HG02588 (cell line): ENCODE measurements around the gene USB1.

Experiments used
- ATAC-seq: cut with Tn5 transposase; IDR thresholded peaks from one replicate; pipeline ENCODE4 v1.9.1; 2021; ENCODE audit warnings: mild to moderate bottlenecking, moderate library complexity; ENCODE audit not compliant: unreplicated experiment

USB1 gene

DNA sequence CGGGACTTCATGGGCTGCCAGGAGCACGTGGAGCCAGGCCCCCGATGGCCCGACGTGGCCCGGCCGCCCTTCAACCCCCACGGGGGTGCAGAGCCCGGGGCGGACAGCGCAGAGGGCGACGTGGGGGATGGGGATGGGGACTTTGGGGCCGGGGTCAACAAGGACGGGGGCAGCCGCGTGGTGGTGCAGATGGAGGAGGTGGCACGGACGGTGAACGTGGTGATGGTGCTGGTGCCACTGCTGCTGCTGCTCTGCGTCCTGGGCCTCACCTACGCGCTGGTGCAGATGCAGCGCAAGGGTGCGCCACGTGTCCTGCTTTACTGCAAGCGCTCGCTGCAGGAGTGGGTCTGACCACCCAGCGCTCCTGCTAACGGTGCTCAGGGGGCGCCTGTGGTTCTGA lies 43.9 kb downstream of the USB1 start:
- ATAC-seq, result no peak

DNA sequence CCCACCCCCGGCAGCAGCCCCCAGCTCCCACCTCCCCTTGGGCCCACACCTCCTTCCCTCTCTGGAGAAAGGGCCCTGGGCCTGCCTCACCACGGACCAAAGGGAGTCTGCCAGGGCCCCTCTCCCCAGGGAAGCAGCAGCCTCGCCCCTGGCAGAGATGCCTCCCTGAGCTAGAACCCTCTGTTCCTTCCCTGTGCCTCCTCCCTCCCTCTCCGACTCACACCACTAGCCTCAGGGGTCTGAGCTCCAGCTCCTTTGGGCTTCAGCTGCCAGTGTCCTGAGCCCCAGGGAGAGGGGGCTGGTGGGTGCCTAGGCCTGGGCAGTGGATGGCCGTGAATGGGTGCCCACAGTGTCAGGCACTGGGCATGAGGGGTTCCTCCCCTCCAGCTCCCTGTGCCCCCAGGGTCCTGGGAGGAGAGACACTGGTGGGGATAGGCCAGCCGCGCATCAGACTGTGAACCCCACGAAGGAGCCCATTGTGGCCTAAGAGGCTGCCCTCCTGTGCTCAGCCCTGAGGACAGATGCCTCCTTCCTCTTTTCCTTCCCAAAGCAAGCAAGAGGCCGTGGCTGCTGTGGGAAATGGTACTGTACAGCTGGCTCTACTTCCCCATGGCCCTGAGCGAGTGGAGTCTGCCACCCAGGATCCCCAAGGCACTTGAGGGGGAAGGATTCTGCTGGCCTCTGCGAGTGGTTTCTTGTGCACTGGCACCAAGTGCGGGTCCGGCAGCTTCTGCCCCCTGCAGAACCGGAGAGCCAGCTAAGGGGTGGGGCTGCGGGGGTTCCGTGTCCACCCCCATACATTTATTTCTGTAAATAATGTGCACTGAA lies 45.1 kb downstream of the USB1 start:
- ATAC-seq, result no peak

DNA sequence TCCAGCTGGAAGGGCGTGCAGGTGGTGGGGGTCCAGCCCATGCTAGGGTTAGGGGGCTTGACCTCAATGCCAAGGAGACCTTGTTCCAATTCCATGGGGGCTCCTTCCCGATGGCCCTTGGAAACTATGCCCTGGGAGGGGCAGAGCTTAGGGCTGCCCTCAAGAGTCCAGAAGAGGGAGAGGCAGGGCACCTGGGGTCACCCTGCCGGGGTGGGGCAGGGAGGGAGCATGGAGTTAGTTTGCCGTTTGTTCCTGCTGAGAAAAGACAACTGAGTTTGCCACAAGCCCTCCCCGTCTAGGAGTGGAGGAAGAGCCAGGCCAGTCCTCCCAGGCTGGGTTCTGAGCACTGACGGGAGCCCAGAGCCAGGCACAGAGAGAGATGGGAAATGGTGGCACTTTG lies 45.7 kb downstream of the USB1 start:
- no peak for ATAC-seq

DNA sequence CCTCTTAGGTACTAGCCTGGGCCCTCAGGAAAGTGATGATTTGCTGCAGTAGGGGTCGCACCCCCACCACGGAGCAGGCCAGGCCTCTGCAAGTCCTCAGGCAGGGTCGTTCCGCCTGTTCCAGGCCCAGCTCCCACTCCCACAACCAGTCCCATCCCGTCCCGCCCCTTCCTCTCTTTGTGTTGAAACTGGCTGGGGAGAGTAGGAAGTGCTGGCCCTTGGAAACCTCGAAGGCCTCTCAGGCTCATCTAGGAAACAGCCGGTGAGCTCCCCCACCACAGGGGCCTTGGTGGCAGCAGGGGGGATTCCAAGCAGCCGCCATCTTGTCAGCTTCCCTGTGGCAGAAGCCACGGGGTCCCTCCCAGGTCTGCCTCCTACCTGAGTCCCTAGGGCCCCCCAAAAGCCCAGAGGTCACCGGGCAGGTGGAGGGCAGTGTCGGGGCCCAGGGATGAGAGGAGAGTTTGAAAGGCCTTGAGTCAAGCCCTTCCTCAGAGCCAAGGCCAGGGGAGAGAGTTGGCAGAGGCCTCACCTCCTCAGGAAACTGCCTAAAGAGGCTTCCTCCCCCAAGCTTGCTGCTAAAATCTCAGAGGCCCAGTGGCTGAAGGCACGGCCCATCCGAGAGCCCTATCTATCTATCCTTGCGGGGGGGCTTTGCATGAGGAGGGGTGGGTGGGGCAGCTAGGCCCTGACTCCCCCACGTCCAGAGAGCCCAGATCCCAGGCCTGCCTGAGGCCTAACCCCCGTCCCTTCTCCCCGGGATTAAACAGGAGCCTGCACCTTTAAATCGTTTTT lies 46.5 kb downstream of the USB1 start:
- no peak for ATAC-seq

DNA sequence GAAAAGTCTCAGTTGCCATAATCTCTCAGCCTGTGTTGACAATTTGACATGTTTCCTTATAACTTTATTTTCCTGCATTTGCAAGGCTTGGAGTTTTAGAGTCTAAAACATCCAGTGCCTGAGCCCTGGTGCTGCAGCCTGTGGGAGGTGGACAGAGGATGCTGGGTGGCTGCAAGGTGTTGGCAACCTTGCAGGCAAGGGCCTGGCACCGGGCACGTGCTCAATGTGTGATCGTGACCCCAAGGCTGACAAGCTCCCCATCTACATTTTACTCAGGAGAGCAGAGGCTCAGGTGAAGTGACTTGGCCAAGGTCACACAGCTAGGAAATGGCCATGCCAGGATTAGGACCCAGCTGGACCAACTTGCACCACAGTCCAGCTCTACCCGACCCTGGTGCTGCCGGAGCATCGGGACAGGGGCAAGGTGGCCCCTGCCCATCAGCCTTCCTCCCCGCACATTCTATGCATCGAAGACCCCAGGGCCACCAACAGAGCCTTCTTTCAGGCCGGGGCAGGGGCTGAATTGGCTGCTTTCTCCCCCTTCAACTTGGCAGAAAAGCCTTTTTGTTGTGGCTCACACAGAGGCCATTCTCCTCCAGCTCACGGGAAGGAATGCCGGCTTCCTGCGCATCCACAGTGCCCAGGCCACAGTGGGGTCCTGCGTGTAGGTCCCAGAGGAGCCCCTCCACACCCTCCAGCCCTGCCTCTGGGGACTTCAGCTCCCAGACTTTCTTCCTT lies 47.5 kb downstream of the USB1 start:
- ATAC-seq, result no peak

DNA sequence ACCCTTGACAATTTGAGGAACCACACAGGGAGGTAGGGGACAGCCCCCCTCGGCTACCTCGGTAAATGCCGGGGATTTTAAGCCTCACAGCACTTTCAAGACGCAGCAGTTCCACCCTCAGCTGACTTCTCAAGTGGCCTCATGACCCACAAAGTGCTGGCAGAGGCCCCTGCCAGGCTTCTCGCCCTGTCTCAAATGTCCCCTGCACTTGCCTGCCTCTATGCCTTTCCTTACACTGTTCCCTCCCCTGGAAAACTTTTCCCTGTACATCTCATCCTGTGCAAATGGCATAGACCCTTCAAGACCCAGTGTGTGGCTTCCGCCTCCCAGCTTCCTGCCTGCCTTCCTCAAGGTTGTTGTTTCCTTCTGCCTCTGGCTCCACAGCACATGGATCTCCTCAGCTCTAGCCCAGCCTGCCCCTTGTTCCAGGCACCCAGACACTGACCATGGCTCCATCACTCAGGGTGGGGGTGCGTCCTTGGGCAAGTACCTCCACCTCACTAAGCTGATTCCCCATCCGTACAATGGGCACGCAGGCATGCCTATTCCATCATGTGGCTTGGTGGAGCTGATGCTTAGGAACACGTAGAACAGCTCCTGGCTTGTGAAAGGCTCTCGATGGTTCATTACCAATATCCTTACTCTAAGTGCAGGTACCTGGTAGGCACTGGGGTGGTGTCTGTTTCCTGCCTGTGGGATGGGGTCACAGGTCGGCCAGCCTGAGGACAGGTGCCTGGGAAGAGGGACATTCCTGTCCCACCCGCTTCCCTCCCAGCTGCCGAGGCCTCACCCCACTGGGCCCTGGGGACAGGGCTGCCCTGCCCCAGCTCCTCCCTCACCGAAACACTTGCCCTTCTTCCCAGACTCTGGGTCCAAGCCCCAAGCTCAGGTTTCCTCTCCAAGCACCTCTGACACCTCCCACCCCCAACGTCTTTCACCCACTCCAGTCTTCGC lies 48.3 kb downstream of the USB1 start:
- no peak for ATAC-seq

DNA sequence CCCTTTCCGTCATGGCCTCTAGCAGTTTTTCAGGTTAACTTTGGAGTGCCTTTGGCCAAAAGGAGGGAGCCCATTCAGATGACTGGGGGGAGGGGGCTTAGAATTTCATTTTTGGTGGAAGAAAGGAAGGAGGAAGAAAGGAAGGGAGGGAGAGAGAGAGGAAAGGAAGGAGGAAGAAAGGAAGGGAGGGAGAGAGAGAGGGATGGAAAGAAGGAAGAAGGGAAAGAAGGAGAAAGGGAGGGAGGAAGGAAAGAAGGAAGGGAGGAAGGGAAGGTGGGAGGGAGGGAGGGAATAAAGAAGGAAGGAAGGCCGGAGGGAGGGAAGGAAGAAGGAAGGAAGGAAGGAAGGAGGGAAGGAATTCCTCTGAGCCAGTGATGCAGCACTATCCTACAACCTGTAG lies 50.1 kb downstream of the USB1 start:
- ATAC-seq, result no peak

DNA sequence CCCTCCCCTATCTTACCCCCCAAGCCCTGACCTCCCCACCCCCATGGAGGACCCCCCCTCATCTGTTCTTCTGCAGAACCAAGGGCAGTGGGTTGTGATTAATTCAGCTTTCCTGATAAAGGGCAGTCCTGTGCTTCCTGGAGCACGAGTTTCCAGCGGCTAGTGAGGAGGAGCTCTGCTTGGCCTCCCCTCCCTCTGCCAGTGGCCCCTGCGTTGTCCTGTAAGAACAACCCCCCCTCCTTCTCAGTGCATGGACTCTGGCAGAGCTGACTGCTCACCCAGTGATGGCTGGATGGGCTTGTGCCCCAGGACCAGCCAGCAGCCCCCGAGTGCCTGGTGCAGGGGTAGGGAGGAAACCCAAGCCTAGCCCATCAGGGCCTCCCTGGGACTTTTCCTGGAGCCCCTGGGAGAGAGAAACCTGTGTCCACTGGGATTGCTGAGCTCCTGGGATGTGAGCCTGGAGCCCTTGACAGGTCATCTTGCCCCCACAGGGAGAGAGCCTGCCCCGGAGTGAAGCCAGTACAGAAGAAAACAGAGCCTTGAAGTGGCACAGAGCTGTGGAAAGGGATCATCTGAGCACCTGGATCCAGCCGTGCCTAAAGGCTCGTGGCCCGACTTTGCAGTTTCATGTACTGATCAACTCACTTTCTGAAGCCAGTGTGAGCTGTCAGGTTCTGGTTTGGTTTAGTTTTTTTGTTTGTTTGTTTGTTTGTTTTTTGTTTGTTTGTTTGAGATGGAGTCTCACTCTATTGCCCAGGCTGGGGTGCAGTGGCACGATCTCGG lies 50.8 kb downstream of the USB1 start:
- no peak for ATAC-seq

DNA sequence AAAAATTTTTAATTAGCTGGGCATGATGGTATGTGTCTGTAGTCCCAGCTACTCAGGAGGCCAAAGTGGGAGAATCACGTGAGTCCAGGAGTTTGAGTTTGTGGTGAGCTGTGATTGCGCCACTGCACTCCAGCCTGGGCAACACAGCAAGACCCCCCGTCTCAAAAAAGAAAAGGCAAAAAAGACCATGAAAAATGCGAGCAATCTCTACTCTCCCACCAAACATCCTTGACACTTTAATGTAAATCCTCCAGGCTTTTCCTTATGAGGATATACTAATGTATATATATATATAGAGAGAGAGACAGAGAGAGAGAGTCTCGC lies 52.4 kb downstream of the USB1 start:
- ATAC-seq, result no peak

DNA sequence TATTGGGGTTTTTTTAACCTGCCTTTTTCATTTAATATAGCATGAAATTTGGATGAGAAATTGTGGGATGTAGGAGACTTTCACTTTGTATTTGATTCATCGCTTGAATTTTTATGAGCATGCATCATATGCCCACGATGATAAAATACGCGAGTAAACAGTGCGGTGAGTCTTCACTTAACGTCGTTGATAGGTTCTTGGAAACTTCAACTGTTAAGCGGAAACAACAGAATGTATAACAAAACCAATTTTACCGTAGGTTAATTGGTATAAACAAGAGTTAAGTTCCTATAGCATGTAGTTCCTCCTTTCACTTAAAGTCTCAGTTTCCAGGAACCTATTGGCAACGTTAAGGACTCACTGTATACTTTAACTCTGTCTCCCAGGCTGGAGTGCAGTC lies 53.1 kb downstream of the USB1 start:
- ATAC-seq, result no peak

DNA sequence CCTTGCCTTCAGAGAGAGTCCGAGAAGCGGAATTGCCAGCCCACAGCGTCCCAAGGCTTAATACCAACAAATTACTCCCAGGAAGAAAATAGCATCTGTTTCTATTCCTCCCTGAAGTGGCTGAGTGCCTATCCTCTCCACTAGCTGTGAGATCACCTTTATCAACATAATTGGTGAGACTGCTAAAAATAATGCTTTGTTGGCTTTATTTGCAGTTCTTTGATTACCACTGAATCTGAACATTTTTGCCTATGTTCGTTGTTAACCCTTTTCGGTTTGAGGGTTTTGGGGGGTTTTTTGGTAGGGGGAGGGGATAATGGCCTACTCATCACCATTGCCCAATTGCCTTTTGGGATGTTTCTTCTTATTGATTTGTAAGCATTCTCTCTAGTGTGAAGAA lies 55.4 kb downstream of the USB1 start:
- no peak for ATAC-seq

DNA sequence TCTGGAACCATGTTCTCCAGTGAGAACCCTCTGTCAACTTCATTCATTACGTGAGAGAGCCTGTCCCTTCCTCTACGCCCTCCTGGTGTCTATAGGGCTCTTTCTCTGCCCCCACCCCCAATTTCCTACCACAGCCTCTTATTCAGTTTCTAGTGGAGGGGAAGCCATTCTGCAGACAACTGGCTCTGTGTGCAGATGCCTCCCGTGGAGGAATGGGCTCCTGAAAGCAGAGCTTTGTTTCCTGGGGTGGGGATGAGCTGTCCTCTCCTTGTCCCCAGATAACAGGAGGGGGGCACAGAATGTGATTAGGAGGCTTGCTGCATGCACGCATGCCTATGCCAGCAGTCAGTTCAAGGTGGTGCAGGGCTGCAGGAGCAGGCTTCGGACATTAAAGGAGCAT lies 55.9 kb downstream of the USB1 start:
- ATAC-seq, result no peak

DNA sequence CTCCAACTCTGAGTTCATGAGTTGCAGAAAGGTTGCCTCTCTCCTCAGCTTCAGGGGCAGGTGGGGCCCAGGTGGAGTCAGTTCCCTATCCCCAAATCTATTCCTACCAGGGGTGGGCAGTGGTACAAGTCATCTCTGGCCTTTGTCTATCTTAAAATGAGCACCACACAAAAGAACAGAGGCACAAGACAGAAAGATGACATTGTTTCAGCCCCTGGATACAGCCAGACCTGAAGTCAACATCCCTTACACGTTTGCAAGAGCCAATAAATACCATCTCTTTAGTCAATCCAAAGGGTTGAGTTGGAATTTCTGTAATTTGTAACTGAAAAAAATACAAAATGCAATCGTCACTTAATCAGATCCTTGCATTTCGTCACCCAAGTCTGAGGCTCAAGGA lies 56.6 kb downstream of the USB1 start:
- ATAC-seq, result no peak

DNA sequence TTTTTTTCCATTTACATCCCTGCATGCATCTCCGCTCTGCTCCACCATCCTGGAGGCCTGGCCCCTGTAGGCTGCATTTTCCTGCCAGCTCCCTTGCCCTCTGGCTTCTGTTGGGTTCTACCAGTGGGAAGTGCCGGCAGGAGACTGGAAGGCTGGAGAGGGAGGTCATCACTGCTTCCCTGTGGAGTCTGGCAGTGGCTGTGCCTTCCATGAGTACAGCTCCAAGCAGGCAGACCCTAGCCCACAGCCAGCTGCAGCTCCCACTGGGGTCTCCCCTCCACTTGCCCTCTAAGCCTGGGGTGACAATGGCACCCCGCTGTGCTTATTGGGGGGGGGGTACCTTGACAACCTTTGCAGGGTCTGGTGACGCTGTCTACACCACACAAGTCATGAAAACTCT lies 61.6 kb downstream of the USB1 start:
- ATAC-seq, result no peak

DNA sequence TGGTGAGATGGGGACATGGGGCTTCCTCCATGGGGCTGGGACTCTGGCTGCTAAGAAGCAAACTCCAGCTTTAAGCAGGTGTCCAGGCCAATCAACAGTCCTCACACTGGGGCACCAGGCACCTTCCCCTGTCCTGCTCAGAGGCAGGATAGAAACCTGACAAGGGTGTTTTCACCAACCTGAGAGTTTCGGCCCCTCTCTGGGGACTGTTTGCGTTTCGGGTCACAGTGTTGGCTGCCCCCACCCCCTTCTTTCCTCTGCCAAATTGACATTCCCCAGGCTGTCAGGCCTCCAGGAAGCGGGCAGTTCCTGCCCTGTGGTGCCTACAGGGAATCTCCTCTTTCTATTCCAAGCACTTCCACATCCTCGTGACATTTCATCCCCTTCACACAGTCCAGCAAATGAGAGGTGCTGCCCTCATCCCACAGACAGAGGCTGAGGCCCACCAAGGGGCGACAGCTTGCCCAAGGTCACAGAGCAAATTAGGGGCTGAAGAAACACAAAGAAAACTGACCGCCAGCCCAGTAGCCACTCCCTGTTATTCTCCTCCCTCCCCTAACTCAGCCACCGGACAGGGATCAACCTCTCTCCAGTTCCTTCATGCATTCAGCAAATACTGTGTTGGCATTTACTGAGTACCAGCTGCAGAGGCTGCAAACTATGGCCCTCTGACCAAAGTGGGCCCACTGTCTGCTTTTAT lies 62.3 kb downstream of the USB1 start:
- no peak for ATAC-seq

DNA sequence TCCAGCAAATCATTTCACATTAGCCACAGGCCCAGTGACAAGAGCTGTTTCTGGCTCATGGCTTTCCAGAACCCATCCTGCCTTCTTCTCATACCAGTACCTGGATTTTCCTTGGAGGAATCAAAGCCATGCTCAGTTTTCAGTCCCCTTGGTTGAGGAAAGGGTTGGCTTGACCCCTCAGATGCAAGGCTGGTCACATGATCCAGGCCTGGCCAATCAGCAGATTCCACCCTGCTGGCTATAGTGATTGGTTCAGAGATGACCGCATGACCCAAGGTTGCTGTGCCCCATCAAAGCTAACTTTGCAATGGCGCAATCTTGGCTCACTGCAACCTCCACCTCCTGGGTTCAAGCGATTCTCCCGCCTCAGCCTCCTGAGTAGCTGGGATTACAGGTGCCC lies 69.4 kb downstream of the USB1 start:
- ATAC-seq, result no peak
